Measurements from ENCODE around the gene ACADVL. TPM values are rescaled to one million over a fixed set of nuclear protein-coding genes. Genes with fewer than 3 reads are reported as not detected.

Gene ACADVL
- total RNA-seq, 1 experiment from 2014 or later: 283 TPM

- H2BK12ac ChIP-seq (ENCODE audit: insufficient read length, low read depth, low read length): no peak overlapping the region
These were observed 27.3 kb upstream of the ACADVL start for GRCh38 chr17:7192271-7192937.

More at GRCh38 chr17:7192271-7192937, 27.3 kb upstream of the ACADVL start:
- Histone ChIP-seq H3K9me3 (ENCODE audit: control insufficient read depth, low read depth, low read length) (no peaks in the 10 kb centered on the region), H4K20me1 (ENCODE audit: control insufficient read depth, insufficient read depth, insufficient read length) (no peaks in the 10 kb centered on the region), H3K4me1 (ENCODE audit: insufficient read depth, low read length) (no peaks in the 10 kb centered on the region), H2AK5ac (ENCODE audit: insufficient read length, low read length) (no peak overlapping the region), H3K4me2 (ENCODE audit: insufficient read depth, insufficient read length, low read length) (no peak overlapping the region), H2AFZ (ENCODE audit: low read length) (no peak overlapping the region), H3K23ac (ENCODE audit: insufficient read length, low read depth, low read length) (no peak overlapping the region), H3K23me2 (ENCODE audit: insufficient read length, low read depth, low read length, poor library complexity, severe bottlenecking) (no peaks in the 10 kb centered on the region), H3K18ac (ENCODE audit: insufficient read length, low read depth, low read length) (no peak overlapping the region), H2BK20ac (ENCODE audit: low read depth, low read length, poor library complexity, severe bottlenecking) (no peak overlapping the region), H3K79me1 (ENCODE audit: insufficient read depth, low read depth, low read length, poor library complexity, severe bottlenecking) (no peaks in the 10 kb centered on the region), H2BK5ac (ENCODE audit: insufficient read length, low read length) (no peak overlapping the region), H3K4ac (ENCODE audit: low read depth, low read length) (no peak overlapping the region), H3K27ac (ENCODE audit: insufficient read length, low read depth, low read length) (no peak overlapping the region), H3T11ph (ENCODE audit: low read length) (no peak overlapping the region), H3K79me2 (ENCODE audit: insufficient read depth, low read length) (no peaks in the 10 kb centered on the region), H4K91ac (ENCODE audit: insufficient read length, low read depth, low read length) (no peak overlapping the region), H3K9ac (ENCODE audit: extremely low read depth, insufficient read length, low read length) (no peak overlapping the region), H2BK120ac (ENCODE audit: low read depth, low read length, poor library complexity, severe bottlenecking) (no peak overlapping the region), H3K14ac (ENCODE audit: insufficient read depth, low read length) (no peak overlapping the region), H4K5ac (ENCODE audit: insufficient read length, low read depth, low read length) (no peak overlapping the region), H3K56ac (ENCODE audit: insufficient read length, low read depth, low read length) (no peak overlapping the region), H4K8ac (replicated peaks; ENCODE audit: insufficient read length, low read depth, low read length) (no peak overlapping the region), H2BK15ac (ENCODE audit: low read depth, low read length) (no peak overlapping the region), H3K27me3 (ENCODE audit: insufficient read depth, low read length) (no peaks in the 10 kb centered on the region)
- H3K4me1 Mint-ChIP-seq: peaks cover 0 to 6% of the 10 kb centered on the region in 2 experiments; a peak in 1 of 4 replicates
- H3K27me3 Mint-ChIP-seq (ENCODE audit: low read depth): no peaks in the 10 kb centered on the region
- peak; percentile 28 for DNase-seq
- peak overlapping the region in 2 of 3 experiments; percentile 70 to 73; a peak in 4 of 7 replicates for H3K27ac Mint-ChIP-seq
- no peak for TF ChIP-seq CTCF (conservative IDR thresholded peaks at IDR 0.05)
- H3K4me3 Mint-ChIP-seq: no peak overlapping the region; a peak in 2 of 5 replicates
- WGBS (ENCODE audit: extremely low coverage, insufficient read length, low lambda C conversion rate): no CpG with 5 or more reads among the region's 12 CpGs
- H3K36me3 Mint-ChIP-seq (ENCODE audit: insufficient read depth in 1 of 3, low read depth in 3 of 3): peaks cover 43 to 73% (median 60%) of the 10 kb centered on the region in 3 experiments
- H3K9me3 Mint-ChIP-seq: no peaks in the 10 kb centered on the region
